ENCODE data around the gene LDLR.
A peak's percentile ranks its signal among the peaks of the same experiment; 100 is the strongest.
"Not testable (repeated sequence)": the region's sequence is repeated elsewhere in the genome, so short reads cannot be mapped to it uniquely, and the experiment has no call there.

LDLR gene

DNA sequence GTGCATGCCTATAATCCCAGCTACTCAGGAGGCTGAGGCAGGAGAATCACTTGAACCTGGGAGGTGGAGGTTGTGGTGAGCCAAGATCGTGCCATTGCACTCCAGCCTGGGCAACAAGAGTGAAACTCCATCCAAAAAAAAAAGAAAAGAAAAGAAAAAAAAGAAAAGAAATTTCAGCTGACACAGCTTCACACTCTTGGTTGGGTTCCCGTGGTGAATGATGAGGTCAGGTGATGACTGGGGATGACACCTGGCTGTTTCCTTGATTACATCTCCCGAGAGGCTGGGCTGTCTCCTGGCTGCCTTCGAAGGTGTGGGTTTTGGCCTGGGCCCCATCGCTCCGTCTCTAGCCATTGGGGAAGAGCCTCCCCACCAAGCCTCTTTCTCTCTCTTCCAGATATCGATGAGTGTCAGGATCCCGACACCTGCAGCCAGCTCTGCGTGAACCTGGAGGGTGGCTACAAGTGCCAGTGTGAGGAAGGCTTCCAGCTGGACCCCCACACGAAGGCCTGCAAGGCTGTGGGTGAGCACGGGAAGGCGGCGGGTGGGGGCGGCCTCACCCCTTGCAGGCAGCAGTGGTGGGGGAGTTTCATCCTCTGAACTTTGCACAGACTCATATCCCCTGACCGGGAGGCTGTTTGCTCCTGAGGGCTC, 22.0 kb downstream of the LDLR start:
- DNase-seq: no peak

DNA sequence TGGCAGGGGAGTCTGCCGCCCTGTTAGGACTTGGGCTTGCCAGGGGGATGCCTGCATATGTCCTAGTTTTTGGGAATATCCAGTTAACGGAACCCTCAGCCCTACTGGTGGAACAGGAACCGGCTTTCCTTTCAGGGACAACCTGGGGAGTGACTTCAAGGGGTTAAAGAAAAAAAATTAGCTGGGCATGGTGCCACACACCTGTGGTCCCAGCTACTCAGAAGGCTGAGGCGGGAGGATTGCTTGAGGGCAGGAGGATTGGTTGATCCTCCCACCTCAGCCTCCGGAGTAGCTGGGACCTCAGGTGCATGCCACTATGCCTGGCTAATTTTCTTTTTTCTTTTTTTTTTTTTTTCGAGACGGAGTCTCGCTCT, 22.5 kb downstream of the LDLR start:
- DNase-seq: no peak

DNA sequence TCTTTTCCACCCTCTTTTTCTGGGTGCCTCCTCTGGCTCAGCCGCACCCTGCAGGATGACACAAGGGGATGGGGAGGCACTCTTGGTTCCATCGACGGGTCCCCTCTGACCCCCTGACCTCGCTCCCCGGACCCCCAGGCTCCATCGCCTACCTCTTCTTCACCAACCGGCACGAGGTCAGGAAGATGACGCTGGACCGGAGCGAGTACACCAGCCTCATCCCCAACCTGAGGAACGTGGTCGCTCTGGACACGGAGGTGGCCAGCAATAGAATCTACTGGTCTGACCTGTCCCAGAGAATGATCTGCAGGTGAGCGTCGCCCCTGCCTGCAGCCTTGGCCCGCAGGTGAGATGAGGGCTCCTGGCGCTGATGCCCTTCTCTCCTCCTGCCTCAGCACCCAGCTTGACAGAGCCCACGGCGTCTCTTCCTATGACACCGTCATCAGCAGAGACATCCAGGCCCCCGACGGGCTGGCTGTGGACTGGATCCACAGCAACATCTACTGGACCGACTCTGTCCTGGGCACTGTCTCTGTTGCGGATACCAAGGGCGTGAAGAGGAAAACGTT, 24.0 kb downstream of the LDLR start:
- no peak for DNase-seq

DNA sequence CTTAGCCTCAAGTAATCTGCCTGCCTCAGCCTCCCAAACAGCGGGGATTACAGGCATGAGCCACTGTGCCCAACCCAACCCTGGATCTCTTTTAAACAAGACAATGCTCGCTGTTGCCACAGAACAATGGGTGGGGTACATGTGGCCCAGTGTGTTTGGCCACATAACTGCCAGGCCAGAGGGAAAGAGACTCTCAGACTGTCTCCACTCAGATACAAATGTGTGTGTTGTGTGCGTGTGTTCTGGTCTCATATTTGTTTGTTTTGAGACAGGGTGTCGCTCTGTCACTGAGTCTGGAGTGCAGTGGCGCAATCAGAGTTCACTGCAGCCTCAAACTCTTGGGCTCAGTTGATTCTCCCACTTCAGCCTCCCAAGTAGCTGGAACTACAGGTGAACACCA, 25.8 kb downstream of the LDLR start:
- DNase-seq: no peak

DNA sequence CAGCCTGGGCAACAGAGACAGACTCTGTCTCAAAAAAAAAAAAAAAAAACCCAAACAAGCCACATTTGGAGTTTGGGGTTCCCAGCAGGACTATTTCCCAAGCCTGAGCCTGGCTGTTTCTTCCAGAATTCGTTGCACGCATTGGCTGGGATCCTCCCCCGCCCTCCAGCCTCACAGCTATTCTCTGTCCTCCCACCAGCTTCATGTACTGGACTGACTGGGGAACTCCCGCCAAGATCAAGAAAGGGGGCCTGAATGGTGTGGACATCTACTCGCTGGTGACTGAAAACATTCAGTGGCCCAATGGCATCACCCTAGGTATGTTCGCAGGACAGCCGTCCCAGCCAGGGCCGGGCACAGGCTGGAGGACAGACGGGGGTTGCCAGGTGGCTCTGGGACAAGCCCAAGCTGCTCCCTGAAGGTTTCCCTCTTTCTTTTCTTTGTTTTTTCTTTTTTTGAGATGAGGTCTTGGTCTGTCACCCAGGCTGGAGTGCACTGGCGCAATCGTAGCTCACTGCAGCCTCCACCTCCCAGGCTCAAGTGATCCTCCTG, 26.7 kb downstream of the LDLR start:
- no peak for DNase-seq

DNA sequence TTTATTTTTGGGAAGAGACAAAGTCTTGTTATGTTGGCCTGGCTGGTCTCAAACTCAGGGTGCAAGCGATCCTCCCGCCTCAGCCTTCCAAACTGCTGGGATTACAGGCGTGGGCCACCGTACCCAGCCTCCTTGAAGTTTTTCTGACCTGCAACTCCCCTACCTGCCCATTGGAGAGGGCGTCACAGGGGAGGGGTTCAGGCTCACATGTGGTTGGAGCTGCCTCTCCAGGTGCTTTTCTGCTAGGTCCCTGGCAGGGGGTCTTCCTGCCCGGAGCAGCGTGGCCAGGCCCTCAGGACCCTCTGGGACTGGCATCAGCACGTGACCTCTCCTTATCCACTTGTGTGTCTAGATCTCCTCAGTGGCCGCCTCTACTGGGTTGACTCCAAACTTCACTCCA, 27.2 kb downstream of the LDLR start:
- DNase-seq: no peak

DNA sequence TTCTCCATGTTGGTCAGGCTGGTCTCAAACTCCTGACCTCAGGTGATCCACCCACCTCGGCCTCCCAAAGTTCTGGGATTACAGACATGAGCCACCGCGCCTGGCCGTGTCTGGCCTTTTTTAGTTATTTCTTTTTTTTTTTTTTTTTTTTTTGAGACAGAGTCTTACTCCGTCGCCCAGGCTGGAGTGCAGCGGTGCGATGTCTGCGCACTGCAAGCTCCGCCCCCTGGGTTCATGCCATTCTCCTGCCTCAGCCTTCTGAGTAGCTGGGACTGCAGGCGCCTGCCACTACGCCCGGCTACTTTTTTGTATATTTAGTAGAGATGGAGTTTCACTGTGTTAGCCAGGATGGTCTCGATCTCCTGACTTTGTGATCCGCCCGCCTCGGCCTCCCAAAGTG, 32.7 kb downstream of the LDLR start:
- not testable (repeated sequence) for DNase-seq

DNA sequence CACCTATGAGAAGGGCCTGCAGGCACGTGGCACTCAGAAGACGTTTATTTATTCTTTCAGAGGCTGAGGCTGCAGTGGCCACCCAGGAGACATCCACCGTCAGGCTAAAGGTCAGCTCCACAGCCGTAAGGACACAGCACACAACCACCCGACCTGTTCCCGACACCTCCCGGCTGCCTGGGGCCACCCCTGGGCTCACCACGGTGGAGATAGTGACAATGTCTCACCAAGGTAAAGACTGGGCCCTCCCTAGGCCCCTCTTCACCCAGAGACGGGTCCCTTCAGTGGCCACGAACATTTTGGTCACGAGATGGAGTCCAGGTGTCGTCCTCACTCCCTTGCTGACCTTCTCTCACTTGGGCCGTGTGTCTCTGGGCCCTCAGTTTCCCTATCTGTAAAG, 33.9 kb downstream of the LDLR start:
- DNase-seq: no peak

DNA sequence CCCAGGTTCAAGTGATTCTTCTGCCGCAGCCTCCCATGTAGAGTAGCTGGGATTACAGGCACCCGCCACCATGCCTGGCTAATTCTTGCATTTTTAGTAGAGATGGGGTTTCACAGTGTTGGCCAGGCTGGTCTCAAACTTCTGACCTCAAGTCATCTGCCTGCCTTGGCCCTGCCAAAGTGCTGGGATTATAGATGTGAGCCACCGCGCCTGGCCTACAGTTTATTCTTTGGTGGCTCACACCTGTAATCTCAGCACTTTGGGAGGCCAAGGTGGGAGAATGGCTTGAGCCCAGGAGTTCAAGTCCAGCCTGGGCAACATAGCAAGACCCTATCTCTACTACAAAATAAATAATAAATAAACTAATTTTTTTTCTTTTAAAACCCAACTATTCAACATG, 34.9 kb downstream of the LDLR start:
- DNase-seq: not testable (repeated sequence)

DNA sequence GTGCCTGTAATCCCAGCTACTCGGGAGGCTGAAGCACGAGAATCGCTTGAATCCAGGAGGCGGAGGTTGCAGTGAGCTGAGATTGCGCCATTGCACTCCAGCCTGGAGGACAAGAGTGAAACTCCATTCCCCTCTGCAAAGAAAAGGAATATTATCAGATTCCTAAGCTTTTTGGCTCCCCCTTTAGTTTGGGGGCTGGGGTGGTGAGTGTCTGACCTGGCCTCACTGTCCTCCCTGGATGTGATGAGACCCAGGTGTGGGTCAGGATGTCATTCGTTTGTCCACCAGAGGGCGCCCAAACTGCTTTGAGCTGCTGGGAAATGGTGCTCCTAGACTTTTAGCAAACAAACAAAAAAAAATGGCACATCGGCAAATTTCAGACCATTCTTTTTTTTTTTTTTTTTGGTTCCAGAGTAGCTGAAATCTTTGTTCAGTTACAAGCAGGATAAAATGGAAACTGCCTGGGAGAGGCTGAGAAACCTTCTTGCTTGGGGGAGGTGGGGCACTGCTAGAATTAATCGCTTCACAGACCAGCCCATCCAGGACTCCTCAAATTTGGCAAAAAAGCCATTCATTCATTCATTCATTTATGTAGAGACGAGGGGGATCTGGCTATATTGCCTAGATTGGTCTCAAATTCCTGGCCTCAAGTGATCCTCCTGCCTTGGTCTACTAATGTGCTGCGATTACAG, 36.9 kb downstream of the LDLR start:
- DNase-seq: peak; percentile 35

DNA sequence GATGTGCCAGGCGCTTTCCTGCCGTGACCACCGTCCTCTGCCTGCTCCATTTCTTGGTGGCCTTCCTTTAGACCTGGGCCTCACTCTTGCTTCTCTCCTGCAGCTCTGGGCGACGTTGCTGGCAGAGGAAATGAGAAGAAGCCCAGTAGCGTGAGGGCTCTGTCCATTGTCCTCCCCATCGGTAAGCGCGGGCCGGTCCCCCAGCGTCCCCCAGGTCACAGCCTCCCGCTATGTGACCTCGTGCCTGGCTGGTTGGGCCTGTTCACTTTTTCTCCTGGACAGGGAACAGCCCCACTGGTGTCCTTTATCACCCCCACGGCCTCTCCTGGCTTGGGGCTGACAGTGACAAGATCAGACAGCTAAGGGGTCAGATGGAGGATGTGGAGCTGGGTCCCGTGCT, 38.6 kb downstream of the LDLR start:
- DNase-seq: no peak

DNA sequence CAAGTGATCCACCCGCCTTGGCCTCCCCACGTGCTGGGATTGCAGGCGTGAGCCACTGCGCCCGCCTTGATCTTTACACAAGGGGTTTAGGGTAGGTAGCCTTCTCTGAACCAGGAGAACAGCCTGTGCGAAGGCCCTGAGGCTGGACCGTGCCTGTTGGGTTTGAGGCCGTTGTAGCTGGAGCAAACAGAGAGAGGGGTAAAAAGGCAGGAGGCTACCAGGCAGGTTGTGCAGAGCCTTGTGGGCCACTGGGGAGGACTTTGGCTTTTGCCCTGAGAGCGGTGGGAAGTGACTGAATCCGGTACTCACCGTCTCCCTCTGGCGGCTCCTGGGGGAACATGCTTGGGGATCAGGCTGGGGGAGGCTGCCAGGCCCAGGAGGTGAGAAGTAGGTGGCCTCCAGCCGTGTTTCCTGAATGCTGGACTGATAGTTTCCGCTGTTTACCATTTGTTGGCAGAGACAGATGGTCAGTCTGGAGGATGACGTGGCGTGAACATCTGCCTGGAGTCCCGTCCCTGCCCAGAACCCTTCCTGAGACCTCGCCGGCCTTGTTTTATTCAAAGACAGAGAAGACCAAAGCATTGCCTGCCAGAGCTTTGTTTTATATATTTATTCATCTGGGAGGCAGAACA, 41.7 kb downstream of the LDLR start:
- peak; percentile 23 for DNase-seq

DNA sequence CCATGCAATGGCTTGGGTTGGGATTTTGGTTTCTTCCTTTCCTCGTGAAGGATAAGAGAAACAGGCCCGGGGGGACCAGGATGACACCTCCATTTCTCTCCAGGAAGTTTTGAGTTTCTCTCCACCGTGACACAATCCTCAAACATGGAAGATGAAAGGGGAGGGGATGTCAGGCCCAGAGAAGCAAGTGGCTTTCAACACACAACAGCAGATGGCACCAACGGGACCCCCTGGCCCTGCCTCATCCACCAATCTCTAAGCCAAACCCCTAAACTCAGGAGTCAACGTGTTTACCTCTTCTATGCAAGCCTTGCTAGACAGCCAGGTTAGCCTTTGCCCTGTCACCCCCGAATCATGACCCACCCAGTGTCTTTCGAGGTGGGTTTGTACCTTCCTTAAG, 42.2 kb downstream of the LDLR start:
- DNase-seq: no peak

DNA sequence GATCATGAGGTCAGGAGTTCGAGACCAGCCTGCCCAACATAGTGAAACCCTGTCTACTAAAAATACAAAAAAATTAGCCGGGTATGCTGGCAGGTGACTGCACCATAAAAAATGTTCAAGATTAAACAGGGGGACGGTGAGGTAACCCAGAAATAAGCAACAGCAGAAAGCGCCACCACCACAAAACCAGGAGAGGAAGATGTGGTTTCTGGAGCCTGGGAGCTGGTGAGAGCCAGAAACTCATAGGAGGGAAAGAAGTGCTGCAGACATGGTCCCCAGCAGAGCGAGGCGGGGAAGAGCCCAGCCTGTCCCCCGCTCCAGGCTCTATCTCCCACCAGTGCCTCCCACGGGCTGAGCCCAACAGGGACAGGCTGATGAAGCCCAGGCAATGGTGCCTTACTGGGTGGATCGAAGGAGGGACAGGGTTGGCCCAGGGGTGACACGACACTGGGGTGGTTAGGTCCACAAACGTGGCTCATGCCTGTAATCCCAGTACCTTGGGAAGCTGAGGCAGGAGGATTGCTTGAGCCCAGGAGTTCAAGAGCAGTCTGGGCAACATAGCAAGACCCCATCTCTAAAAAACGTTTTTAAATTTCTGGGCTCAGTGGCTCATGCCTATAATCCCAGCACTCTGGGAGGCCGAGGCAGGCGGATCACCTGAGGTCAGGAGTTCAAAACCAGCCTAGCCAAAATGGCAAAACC, 47.3 kb downstream of the LDLR start:
- DNase-seq: no peak

DNA sequence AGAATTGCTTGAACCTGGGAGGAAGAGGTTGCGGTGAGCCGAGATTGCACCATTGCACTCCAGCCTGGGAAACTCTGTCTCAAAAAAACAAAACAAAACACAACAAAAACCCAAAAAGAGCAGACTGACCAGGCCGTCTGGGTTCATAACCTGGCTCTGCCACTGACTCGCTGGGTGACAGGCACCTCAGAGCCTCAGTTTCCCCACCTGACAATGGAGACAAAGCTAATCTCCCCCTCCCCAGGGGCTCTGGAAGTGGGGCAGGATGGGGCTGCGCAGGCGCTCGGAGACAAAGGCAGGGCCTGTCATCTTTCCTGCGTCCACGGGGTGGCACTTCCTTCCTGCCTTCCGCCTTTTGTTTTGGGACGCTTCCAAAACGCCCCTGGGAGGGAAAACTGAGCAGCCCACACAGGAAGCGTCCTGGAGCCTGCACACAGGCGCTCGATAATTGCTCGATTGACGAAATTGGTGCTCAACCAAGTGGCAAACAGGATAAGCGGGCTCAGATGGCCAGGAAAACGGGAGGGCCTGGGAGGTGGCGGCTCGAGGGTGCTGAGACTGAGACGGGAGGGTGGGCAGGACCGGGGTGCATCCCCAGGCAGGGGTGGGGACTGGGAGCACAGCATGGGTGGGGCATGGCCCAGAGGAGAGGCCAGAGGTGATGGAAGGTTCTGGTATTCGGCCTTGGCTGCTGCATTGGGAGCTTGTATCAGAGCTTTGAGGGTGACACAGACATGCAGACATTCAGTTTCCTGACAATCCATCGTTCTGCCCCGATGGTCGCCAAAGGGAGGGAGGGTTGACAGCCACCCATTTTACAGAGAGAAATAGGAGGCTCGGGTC, 48.5 kb downstream of the LDLR start:
- peak; percentile 76 for DNase-seq

DNA sequence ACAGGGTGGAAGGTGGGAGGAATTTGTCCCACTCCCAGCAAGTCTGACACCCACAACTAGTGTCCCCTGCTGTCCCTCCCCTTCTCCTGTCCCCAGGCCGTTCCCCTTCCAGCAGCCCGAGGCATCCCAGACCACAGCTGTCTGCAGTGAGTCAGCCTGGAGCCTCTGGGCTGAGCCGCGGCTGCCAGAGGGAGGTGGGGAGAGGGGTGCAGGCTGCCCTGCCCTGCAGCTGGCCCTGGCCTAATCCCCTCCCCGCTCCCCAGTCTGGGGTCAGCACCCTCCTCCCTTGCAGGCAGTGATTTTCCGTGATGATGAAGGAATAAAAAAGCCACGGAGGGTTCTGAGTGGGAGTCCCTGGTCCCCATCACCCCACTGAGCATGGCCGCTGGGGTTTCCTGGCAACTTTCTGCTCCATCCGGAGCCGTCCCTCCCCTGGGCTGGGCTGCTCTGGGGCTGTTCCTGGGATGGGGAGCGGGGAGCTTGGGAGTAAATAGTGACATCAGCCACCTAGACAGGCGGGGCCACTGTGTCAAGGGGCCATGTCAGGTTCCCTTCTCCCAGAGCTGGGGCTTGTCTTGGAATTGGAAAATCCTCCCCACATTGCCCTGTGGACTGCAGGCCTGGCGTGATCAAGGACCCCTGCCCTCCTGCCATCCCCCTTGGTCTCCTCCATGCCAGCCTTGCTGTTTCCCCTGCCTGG, 49.5 kb downstream of the LDLR start:
- DNase-seq: peak; percentile 55

DNA sequence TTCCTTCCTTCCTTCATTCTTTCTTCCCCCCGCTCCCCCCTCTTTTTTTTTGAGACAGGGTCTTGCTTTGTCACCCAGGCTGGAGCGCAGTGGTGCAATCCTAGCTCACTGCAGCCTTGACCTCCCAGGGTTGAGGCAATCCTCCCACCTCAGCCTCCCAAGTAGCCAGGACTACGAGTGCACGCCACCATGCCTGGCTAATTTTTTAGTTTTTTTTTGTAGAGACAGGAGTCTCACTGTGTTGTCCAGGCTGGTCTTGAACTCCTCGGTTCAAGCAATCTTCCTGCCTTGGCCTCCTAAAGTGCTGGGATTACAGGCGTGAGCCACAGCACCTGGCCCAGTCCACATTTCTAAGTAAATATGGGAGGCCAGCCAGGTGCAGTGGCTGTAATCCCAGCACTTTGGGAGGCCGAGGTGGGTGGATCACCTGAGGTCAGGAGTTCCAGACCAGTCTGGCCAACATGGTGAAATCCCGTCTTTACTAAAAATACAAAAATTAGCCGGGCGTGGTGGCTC, 50.8 kb downstream of the LDLR start:
- DNase-seq: not testable (repeated sequence)

DNA sequence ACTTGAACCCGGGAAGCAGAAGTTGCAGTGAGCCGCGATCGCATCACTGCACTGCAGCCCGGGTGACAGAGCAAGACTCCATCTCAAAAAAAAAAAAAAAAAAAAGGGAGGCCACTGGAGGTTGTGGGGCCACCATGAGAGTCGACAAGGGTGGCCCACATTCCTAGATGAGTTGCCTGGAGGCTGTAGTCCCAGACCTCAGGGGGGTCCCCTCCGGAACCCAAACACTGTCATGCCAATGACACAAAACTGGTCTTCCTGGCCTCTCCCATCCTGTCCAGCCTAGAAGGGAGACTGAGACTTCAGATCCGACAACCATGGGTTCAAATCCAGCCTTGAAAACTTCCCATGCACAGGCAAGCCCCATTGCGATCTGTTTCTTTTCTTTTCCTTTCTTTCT, 51.6 kb downstream of the LDLR start:
- DNase-seq: no peak

DNA sequence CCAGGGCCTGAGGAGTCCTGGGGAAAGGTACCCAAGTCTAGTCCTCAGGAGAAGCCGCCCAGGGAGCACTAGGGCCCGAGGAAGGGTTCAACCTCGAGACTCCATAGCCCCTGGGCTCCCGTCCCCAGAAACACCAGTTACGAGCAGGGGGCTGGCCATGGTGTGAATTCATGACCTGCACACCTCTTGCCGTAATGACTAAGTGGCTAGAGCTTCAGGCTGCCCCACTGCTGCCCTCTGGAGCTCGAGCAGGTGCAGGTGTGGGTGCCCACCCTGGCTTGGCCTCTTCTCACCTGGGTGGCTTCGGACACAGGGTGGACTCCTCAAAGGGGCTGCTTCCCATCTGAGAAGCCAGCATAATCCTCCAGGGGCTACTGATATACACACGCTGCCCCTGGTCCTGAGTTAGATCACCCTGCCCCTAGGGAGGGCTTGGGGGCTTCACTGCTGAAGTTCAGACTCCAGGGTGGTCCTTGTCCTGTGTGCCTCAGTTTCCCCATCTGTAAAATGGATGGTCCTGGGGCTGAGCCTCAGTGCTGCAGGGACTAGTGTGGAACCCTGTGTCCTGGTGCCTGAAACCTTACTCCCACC, 52.8 kb downstream of the LDLR start:
- no peak for DNase-seq

DNA sequence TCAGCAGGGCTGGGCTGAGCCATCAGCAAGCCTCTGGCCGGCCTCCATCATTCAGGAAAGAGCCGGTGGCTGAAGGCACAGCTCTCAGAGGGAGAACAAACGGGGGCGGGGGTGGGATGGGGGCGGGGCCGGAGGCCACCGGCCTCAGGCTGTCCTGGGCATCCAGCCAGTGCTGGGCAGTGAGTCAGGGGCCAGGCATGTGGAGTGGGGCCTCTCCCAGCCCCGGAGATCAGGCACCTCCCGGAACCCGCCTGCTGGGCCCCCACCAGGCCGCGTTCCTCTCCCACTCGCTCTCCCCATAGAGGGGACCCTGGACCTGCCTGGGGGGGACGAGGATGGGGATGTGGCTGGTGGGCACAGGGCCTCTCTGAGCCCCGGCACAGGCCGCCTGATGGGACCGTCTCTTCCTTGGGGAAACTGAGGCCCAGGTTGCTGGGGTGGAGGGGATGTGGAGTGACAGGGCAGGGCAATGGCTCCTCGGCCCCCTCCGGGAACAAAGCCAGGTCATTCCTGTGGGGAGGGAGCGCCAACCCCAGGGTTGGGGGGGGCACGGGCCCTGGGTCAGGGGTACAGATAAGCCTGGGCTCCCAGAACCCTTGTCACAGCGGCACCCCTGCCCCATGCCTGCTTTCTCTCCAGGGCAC, 53.4 kb downstream of the LDLR start:
- peak; percentile 63 for DNase-seq
